GM21717 (cell line): ENCODE results near the gene BCL2L13.
A peak's percentile ranks its signal among the peaks of the same experiment; 100 is the strongest.

ENCODE experiments used
- ATAC-seq: cut with Tn5 transposase; IDR thresholded peaks from one replicate; pipeline ENCODE4 v1.9.1; 2021; ENCODE audit warnings: mild to moderate bottlenecking, moderate library complexity; ENCODE audit not compliant: unreplicated experiment

Gene BCL2L13

GRCh38 chr22:17726006-17726927 is 87.7 kb downstream of the BCL2L13 start:
- no peak for ATAC-seq

- ATAC-seq = no peak
Measured at GRCh38 chr22:17726928-17727897, 88.7 kb downstream of the BCL2L13 start.

- ATAC-seq = no peak
Measured at GRCh38 chr22:17728786-17729185, 90.2 kb downstream of the BCL2L13 start.

- no peak for ATAC-seq
Measured at GRCh38 chr22:17729561-17729960, 91.0 kb downstream of the BCL2L13 start.

GRCh38 chr22:17732251-17732854 is 93.8 kb downstream of the BCL2L13 start:
- ATAC-seq = no peak

- no peak for ATAC-seq
Measured at GRCh38 chr22:17733466-17733865, 94.9 kb downstream of the BCL2L13 start.

GRCh38 chr22:17734187-17734586 is 95.6 kb downstream of the BCL2L13 start:
- no peak for ATAC-seq

GRCh38 chr22:17738386-17739128 is 100.0 kb downstream of the BCL2L13 start:
- no peak for ATAC-seq

GRCh38 chr22:17739196-17739975 is 100.8 kb downstream of the BCL2L13 start:
- no peak for ATAC-seq

GRCh38 chr22:17741866-17742526 is 103.4 kb downstream of the BCL2L13 start:
- ATAC-seq = no peak

GRCh38 chr22:17742527-17742902 is 104.0 kb downstream of the BCL2L13 start:
- ATAC-seq = peak; percentile 47

GRCh38 chr22:17743661-17744411 is 105.3 kb downstream of the BCL2L13 start:
- ATAC-seq = no peak

- ATAC-seq = no peak
Measured at GRCh38 chr22:17744430-17744829, 105.9 kb downstream of the BCL2L13 start.

- ATAC-seq = no peak
Measured at GRCh38 chr22:17746916-17747315, 108.4 kb downstream of the BCL2L13 start.

- ATAC-seq = no peak
Measured at GRCh38 chr22:17748555-17749353, 110.2 kb downstream of the BCL2L13 start.

GRCh38 chr22:17749605-17750395 is 111.2 kb downstream of the BCL2L13 start:
- no peak for ATAC-seq

- ATAC-seq = no peak
Measured at GRCh38 chr22:17751596-17751995, 113.0 kb downstream of the BCL2L13 start.
